ENCODE data around the gene DOCK1. TPM values are rescaled to one million over a fixed set of nuclear protein-coding genes. Genes with fewer than 3 reads are reported as not detected.
A peak's percentile ranks its signal among the peaks of the same experiment; 100 is the strongest.

Gene DOCK1
- total RNA-seq, 1 donor from 2014 or later = 99.7 TPM

DNA sequence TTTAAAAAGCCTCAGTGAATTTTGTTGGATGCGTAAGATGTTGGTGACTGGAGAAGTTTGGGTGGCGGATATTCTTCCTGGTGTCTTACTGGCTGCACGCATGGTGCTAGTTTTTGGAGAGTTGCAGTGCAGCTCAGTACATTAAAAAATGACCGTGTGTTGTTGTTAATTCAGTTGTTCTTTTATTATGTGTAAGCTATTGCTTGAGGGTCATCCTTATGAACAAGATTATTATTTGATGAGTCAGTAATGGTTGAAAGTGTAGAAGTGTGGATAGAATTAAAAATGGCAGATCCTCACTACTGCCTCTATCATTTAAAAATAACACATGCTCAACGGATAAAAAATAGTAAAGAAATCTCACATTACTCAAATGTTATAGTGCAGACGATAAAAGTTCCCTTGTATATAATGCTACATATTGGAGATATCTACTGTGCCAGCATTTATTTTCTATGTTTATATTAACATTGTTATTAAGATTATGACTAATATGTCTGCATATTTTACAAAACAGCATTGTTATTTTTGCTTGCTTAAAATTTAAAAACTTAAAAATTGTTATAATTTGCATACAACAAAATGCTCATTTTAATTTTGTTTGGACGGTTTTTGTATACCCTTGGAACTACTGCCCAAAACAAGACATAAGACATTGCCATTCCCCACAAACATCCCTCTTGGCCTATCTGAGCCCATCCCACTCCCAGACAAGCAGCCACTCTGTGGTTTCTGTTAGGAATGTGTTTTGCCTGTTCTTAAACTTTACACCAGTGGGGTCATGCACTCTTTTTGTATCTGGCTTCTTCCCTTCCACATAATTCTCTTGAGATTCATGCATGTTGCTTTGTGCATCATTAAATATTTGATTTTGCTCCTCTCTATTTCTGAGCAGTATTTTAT, 142.0 kb downstream of the DOCK1 start:
- ATAC-seq (peak; percentile 89), DNase-seq (ENCODE audit: low spot score) (no peak)
- intact Hi-C loops (cut with DNase I) = no loop called here

DNA sequence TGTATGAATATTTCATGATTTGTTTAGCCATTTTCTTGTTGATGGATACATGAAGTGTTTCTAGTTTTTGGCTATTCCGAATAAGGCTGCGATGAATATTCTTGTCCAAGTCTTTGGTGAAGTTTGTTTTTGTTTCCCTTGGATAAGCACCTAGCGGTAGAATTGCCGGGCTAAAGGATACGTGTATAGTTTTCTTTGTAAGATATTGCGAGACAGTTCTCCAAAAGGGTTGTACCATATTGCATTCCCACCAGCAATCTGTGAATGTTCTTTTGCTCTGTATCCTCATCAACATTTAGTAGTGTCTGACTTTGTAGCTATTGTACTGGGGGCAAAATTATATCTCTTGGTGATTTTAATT, 142.6 kb downstream of the DOCK1 start:
- intact Hi-C loops (cut with DNase I) = no loop called here
- no peak for DNase-seq (ENCODE audit: low spot score)
- ATAC-seq = peak; percentile 73

DNA sequence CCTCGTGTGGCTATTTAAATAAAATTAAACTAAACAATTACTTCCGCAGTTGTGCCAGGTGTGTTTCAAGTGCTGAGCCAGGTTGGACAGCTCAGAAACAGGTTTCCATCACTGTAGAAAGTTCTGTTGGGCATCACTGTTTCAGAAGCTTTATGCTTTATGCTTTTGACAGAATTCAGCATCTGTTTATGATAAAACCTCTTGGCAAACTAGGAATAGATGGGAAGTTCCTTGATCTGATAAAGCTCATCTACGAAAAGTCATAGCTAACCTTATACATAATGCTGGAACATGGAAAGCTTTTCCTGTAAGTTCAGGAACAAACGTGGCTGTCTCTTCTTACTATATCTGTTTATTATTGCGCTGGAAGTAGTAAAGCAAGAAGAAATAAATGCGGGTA, 143.4 kb downstream of the DOCK1 start:
- ATAC-seq (no peak), DNase-seq (ENCODE audit: low spot score) (no peak)
- intact Hi-C loops (cut with DNase I) = no loop called here

DNA sequence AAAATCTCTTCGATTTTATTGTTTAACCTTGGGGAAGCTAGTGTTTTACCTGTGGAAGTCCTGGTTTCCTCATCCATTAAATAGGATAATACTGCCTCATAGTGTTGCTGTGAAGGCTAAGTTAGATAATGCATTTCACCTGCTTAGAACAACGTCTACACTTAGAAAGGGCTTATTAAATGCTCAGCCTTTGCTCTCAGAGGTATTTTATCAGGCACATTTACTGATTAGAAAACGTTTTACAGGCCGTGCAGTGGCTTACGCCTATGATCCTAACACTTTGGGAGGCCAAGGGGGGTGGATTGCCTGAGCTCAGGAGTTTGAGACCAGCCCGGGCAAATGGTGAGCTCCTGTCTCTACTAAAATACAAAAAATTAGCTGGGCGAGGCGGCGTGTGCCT, 146.8 kb downstream of the DOCK1 start:
- ATAC-seq (no peak), DNase-seq (ENCODE audit: low spot score) (no peak)
- intact Hi-C loops (cut with DNase I) = no loop called here

DNA sequence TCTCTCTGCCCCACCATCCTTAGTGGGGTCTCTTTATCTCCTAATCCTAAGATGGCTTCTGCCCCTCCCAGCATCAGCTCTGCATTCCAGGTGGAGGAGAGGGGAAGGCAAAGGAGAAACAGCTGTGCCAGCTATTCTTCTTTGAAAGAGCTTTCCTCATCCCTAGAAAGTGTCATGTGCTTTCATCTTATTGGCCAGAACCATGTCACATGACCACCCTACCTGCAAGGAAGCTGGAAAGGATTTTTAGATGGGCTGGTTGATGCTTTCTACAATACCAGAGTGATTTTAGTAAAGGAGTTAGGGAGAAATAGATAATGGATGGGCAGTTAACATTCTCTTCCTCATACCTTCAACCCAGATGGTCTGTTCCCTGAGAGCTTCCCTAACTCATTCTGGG, 150.0 kb downstream of the DOCK1 start:
- ATAC-seq = no peak
- intact Hi-C loops (cut with DNase I) = no loop called here

DNA sequence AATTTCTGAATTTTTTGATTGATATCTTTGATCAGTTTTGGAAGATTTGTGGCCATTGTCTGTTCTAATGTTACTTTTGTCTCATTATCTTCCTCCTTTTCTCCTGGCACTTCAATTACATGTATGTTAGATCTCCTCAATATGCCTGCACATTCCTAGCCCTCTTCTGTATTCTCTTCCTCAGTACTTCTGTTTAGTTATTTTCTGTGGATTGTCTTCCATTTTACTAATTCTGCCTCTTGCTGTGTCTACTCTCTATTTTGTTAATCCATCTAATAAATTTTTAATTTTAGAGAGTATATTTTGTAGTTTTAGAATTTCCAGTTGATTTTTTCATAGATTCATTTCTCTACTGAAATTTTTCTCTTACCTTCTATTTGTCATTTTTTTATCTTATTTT, 154.1 kb downstream of the DOCK1 start:
- ATAC-seq = no peak
- DNase-seq (ENCODE audit: low spot score) = no peak
- intact Hi-C loops (cut with DNase I) = no loop called here

More for the DNA sequence above, 150.0 kb downstream of the DOCK1 start:
- DNase-seq (ENCODE audit: low spot score) = no peak

DNA sequence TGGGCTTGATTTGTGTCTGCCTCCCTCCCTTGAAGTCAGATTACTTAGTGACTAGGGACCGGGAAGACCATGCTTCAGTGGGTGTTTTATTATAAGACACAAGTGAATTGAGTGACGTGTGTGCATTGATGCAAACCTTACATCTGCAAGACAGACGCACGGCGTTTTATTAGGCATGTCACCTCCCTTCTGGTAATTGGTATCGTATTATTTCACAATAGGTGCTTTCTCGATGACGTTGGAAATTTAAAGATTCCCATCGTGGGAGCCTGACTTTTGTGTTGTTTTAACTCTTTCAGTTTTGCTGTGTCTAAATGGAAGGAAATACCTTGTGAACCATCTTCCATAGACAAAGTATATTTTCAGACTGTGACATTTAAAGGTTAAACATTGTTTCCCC, 158.5 kb downstream of the DOCK1 start:
- intact Hi-C loops (cut with DNase I) = no loop called here
- DNase-seq (ENCODE audit: low spot score) (no peak), ATAC-seq (no peak)

DNA sequence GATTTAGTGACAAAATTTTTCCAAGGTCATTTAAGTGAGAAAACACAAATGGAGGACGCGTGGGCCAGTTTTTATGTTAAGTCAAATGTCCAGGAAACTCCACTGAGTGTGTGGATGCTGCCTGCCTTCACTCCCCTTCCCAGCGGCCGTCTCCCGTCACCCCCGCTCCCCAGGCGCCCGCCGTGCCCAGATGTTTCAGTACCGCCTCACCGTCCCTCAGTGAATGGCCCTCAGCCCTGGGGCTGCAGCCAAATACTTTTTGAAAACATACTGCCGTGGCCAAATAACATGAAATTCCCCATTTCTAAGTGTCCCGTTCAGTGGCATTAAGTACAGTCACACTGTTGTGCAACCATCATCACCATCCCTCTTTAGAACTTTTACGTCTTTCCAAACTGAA, 159.2 kb downstream of the DOCK1 start:
- ATAC-seq (no peak), DNase-seq (ENCODE audit: low spot score) (no peak)
- intact Hi-C loops (cut with DNase I) = no loop called here

DNA sequence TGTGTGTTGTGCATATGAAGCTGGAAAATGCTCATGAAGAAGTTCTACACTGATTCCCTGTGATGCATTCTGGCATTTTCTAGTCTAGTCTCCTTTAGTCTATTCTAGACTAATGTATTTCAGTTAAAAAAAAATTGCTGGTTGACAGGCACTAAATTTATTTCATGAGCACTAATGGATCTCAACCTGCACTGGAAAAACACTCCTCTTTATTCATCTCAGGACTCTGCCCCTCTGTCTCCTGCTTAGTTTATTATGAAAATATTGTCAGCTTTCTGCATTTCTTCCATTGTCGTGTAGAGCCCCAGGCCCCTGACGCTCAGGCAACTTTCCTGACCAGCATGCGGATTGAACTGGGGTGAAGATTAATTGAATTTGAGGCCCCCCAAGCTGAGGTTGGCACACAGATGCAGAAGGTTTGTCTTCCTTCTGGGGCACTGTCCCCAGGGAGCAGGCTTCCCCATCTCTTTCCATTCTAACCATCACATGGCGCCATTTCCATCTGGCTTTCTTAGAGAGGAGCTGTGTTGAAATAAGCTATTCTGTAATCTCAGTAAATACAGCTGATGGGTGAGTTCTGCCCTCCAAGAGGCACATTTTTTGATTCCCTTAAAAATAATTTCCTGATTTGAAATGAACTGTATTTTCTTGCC, 162.4 kb downstream of the DOCK1 start:
- intact Hi-C loops (cut with DNase I) = no loop called here
- no peak for ATAC-seq
- no peak for DNase-seq (ENCODE audit: low spot score)

DNA sequence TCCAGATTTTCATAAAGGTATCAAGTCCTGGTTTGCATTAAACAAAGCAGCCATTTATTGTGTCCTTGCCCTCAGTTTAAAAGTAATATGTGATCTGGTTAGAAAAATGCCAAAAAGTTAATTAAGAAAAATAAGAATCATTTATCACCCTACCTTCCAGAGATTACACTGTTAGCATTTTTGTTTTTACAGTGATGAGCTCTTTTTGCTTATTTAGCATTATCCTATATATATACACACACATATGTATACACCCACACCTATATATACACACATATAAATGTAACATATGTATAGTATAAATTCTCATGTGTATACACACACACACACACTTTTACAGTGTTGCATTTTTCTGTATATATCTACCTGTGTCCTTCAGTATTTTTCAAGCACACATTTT, 163.3 kb downstream of the DOCK1 start:
- intact Hi-C loops (cut with DNase I) = no loop called here

DNA sequence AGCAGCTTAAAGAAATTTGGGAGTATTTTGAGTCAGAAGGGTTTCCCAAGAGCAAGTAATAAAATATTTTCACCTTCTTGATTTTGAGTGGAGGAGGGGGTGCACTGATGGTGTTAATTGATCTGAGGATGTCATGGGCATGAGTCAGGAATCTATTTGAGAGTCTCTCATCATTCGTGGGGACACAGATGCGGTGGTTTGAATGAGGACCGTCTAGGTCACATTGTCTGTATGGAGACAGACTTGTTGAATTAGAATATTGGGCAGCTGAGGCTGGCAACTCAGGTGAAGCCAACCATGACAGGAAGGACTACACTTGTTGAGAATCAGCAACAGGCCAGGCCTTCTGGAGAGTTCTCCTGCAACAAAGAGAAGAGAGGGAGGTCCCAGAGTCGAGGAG, 164.2 kb downstream of the DOCK1 start:
- intact Hi-C loops (cut with DNase I) = no loop called here
- no peak for DNase-seq (ENCODE audit: low spot score)
- no peak for ATAC-seq

More for the DNA sequence above, 163.3 kb downstream of the DOCK1 start:
- ATAC-seq (no peak), DNase-seq (ENCODE audit: low spot score) (no peak)

DNA sequence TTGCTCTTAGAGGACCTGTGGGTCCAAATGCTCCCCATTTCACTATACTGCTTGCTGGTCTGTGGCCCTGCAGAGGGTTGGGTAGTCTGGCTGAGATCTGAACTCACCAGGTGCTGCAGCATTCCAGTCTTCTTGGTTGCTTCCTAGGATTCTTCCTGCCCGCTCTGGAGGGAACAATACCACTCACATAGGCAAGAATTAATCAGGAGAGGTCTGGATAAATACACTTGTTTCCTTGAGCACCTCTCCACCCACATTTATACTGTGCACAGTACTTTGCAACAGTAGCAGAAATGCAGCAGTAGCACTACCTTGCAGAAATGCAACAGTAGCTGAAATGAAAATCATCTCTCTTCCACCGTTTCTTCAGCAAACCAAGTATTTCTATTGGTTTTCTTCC, 165.9 kb downstream of the DOCK1 start:
- ATAC-seq (no peak), DNase-seq (ENCODE audit: low spot score) (no peak)
- intact Hi-C loops (cut with DNase I) = no loop called here

DNA sequence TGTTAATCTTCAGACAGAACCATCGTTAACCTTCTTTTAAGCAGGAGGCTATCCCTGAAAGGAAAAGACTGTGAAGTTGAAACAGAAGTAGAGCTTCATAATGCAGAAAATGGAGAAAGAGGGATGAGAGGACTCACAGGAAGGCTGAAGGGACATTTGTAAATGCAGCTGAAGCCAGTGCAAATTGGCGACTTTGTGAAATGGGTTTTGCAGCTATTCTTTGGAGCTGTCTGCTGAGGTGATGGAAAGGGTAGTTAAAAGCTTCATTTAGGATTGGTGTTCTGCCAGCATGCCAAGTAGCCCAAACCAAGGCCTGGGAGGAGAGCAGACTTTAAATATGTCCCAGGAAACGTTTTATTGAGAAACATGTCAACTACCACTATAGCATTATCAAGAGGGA, 168.4 kb downstream of the DOCK1 start:
- ATAC-seq = no peak
- intact Hi-C loops (cut with DNase I) = no loop called here
- no peak for DNase-seq (ENCODE audit: low spot score)

DNA sequence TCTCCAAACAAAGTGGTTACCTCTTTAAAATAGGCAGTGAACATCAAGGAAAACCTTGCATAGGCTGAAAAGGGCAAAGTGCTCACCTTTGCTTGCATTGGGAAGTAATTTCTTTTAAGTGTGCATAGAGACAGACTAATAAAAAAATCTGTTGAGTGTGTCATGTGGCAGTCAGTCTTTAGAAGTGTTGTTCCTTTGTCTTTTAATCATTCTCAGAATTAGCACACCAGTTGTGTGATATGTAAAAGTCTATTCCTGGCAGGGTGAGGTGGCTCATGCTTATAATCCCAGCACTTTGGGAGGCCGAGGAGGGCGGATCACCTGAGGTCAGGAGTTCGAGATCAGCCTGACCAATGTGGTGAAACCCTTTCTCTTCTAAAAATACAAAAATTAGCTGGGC, 174.2 kb downstream of the DOCK1 start:
- intact Hi-C loops (cut with DNase I) = no loop called here
- ATAC-seq = no peak
- DNase-seq (ENCODE audit: low spot score) = no peak

DNA sequence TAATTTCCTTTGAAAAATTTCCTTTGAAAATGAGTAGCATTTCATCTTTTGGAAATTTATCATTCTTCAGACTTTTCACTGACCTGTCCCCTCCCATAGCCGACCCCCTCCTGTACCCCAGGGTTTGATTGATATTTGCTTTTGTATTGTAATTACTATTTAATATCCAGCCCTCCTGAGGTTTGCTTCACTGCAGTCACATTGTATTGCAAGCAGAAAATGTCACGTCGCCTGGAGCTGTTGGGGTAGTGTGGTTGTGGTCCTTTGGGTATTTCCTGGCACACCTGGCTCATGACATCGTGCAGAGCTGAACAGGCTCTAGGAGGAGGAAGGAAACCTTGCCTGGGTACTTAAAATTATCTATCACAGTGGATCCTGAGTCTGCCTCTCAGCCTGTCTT, 175.1 kb downstream of the DOCK1 start:
- DNase-seq (ENCODE audit: low spot score) (no peak), ATAC-seq (no peak)
- intact Hi-C loops (cut with DNase I) = no loop called here

DNA sequence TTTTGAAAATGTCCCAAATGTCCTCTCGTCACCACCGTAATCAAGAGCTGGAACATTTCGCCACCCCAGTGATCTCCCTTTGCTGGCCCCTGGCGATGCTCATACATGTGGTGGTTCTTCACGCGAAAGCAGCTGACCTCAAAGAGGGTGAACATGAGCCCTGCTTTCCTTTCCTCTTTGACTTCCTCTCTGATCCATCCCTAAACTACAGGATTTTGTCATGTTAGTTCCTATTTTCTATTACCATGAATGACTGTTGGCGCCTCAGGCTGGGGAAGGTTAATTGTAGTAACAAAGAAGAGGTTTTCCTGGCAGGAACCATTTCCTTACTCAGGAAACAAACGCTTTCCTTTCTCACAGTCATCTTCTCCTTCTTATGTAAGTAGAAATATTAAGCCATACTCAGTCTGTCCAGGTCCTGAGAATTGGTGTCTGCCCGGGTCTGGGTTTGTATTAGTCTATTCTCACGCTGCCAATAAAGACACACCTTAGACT, 176.7 kb downstream of the DOCK1 start:
- ATAC-seq (no peak), DNase-seq (ENCODE audit: low spot score) (no peak)
- intact Hi-C loops (cut with DNase I) = no loop called here

DNA sequence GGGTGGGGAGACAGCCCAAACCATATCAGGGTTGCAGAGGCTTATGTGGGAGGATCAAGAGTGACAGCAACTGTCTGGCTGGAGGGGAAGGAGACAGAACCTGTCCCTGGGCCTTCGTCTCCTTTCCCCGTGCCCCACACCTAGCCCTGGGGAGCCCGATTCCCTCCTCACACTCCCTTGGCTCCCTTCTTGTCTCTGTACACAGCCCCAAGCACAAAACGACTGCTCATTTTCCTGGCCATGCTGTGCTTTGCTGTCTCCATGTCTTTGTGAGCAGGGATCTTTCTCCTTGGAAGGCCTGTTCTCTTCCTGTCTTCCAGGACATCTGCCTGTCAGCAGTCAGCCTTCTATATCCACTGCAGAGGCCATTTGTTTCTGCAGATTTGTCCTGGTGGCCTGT, 177.4 kb downstream of the DOCK1 start:
- ATAC-seq (no peak), DNase-seq (ENCODE audit: low spot score) (no peak)
- intact Hi-C loops (cut with DNase I) = no loop called here

DNA sequence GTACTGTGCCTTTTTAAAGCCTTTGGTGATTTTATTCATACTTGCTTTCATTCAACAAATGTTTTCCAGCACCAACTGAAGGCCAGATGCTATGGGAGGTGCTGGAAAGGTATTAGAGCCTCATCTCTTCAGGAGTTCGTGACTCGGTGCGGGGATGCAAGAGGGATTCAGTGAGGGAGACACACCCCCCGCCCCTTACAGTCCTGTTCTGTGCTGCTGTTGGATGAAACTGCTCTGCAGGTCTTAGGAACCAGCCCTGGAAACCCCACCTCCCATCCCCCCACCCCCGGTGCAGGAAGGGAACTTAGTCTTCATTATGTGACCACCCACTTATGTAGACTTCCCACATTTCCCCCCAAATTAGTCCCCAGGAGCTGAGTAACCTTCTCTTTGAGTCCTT, 180.7 kb downstream of the DOCK1 start:
- DNase-seq (ENCODE audit: low spot score) (no peak), ATAC-seq (no peak)
- intact Hi-C loops (cut with DNase I) = no loop called here

DNA sequence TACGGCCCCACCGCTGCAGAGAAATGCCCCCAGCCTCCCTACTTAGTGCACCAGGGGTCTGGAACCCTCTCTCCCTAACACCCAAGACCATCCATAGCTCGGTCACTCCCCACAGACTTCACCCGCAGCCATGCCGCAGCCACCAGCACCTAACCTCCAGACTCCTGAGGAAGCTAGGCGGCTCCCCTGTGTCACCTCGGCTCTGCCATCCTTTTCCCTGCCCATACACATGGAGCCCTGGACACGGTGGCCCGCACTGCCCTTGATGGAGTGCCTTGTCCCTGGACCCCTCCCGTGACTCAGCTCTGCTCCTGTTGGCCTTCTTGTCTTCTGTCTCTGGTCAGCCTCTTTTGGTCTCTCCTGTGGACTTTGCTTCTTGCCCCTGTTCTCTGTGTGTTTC, 183.7 kb downstream of the DOCK1 start:
- intact Hi-C loops (cut with DNase I) = no loop called here
- no peak for DNase-seq (ENCODE audit: low spot score)
- ATAC-seq = no peak

DNA sequence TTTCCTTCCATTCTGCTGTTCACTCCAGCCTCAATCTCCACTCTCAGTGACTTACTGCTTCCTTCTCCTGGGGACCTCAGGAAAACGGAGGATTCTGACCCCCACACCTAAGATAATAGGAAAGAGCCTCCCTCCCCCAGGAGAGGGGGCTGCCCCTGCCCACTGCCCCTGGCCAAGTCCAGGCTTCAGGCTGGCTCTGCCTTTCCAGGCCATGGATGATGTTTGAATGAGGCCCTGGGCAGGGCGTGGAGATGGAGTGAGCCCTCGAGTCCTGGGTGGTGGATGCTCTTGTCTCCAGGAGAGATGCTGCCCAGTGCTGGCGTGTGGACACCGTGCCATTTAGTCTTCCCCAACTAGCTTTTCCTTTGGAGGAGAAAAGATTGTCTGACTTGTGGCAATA, 184.2 kb downstream of the DOCK1 start:
- no peak for DNase-seq (ENCODE audit: low spot score)
- intact Hi-C loops (cut with DNase I) = no loop called here
- no peak for ATAC-seq

DNA sequence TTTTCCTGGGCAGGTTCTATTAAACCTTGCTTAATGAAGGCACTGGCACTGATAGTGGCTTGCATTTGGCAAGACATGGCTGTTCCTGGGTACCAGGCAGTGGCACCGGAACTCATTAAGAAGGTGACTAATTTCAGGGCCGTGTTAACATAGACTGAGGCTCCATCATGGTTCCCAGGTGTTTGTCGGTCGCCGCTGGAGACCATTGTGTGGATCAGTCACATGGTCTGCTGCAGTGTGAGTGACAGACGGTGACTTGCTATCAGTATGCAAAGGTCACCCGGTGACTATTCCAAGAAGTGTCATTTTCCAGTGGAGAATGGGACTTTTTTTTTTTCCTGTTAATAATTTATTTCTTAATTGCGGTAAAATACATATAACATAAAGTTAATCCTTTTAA, 184.9 kb downstream of the DOCK1 start:
- no peak for DNase-seq (ENCODE audit: low spot score)
- intact Hi-C loops (cut with DNase I) = no loop called here
- ATAC-seq = no peak

Measured in sciatic nerve (tissue), 2 donors.